ENCODE measurements around the gene RNF169. TPM values are rescaled to one million over a fixed set of nuclear protein-coding genes. Genes with fewer than 3 reads are reported as not detected.
"Not testable (repeated sequence)": the region's sequence is repeated elsewhere in the genome, so short reads cannot be mapped to it uniquely, and the experiment has no call there.

The RNF169 gene
- total RNA-seq, 1 donor from 2014 or later, result 7.1 TPM

DNA sequence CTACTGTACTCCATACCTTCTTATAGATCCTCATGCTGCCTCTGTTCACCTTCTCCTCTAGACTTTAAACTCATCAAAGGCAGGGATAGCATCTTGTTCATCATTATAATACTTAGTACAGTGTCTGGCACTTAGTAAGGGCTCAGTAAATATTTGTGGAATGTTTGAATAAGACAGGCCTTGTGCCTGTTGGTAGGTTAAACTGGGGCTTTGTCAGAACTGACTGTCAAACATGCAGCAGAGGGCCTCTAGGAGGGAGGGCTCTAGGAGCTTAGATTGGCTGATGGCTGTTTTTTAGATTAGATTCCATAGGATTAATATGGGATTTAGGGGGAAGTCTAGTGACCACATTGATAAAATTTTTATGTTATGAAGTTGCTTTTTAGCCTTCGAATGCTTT, 70.8 kb downstream of the RNF169 start:
- H3K36me3 Mint-ChIP-seq (ENCODE audit: unreplicated experiment), result no peaks in the 10 kb centered on the region
- DNase-seq, result no peak
- H3K27me3 Mint-ChIP-seq (ENCODE audit: unreplicated experiment), result peaks cover 5% of the 10 kb centered on the region
- TF ChIP-seq, protein P1, sequence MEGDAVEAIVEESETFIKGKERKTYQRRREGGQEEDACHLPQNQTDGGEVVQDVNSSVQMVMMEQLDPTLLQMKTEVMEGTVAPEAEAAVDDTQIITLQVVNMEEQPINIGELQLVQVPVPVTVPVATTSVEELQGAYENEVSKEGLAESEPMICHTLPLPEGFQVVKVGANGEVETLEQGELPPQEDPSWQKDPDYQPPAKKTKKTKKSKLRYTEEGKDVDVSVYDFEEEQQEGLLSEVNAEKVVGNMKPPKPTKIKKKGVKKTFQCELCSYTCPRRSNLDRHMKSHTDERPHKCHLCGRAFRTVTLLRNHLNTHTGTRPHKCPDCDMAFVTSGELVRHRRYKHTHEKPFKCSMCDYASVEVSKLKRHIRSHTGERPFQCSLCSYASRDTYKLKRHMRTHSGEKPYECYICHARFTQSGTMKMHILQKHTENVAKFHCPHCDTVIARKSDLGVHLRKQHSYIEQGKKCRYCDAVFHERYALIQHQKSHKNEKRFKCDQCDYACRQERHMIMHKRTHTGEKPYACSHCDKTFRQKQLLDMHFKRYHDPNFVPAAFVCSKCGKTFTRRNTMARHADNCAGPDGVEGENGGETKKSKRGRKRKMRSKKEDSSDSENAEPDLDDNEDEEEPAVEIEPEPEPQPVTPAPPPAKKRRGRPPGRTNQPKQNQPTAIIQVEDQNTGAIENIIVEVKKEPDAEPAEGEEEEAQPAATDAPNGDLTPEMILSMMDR (IDR thresholded peaks at IDR 0.05; ENCODE audit: partially characterized antibody, unreplicated experiment), result no peak
- H3K4me3 Mint-ChIP-seq (ENCODE audit: unreplicated experiment), result no peak overlapping the region
- no peaks in the 10 kb centered on the region for H3K4me1 Mint-ChIP-seq (ENCODE audit: low read depth, unreplicated experiment)
- H3K27ac Mint-ChIP-seq (ENCODE audit: unreplicated experiment), result no peak overlapping the region
- H3K9me3 Mint-ChIP-seq (ENCODE audit: unreplicated experiment), result no peaks in the 10 kb centered on the region

DNA sequence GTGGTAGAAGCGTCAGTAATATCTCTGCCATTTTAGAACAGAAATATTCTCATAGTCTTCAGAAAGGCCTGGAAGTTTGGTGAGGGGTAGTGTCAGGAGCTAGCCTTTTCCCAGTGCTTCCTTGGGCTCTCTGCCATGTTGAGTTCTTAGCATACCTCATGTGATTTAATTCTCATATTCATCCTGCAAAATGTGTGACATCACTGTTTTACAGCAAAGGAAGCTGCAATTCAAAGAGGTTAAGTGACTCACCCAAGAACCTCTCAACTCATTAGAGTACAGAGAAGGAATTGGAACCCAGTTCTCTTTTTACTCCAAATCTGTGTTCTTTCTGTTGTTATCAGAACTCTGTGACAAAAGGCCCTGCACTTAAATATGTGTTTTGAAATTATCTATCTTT, 72.1 kb downstream of the RNF169 start:
- H3K9me3 Mint-ChIP-seq (ENCODE audit: unreplicated experiment), result no peaks in the 10 kb centered on the region
- no peak overlapping the region for H3K27ac Mint-ChIP-seq (ENCODE audit: unreplicated experiment)
- H3K4me1 Mint-ChIP-seq (ENCODE audit: low read depth, unreplicated experiment), result no peaks in the 10 kb centered on the region
- no peak overlapping the region for H3K4me3 Mint-ChIP-seq (ENCODE audit: unreplicated experiment)
- no peak for DNase-seq
- TF ChIP-seq, protein P1 (IDR thresholded peaks at IDR 0.05; ENCODE audit: partially characterized antibody, unreplicated experiment), result no peak
- peaks cover 9% of the 10 kb centered on the region for H3K36me3 Mint-ChIP-seq (ENCODE audit: unreplicated experiment)
- H3K27me3 Mint-ChIP-seq (ENCODE audit: unreplicated experiment), result peaks cover 5% of the 10 kb centered on the region

DNA sequence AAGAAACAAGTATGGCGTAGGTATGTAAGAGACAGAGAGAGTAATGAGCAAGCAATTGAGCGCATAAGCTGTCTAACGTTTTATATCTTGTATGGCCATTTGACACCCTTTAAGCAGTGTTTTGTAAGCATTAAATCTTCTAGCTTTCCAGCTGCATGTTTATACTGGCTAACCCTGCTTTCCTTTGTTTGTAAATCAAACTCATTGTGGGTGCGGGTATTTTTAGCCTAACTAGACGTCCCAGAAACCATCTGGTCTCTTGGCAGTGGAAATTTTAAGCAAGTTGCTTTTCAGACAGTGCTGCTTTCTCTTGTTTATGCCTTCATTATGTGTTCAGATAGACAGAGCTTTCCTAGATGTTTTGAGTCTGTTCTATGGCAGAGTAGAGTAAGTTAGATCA, 73.5 kb downstream of the RNF169 start:
- Mint-ChIP-seq H3K27ac (ENCODE audit: unreplicated experiment) (no peak overlapping the region), H3K36me3 (ENCODE audit: unreplicated experiment) (peaks cover 20% of the 10 kb centered on the region), H3K4me3 (ENCODE audit: unreplicated experiment) (no peak overlapping the region), H3K4me1 (ENCODE audit: low read depth, unreplicated experiment) (no peaks in the 10 kb centered on the region), H3K9me3 (ENCODE audit: unreplicated experiment) (peaks cover under 1% of the 10 kb centered on the region), H3K27me3 (ENCODE audit: unreplicated experiment) (peaks cover 5% of the 10 kb centered on the region)
- DNase-seq, result no peak
- TF ChIP-seq, protein P1 (IDR thresholded peaks at IDR 0.05; ENCODE audit: partially characterized antibody, unreplicated experiment), result no peak

- TF ChIP-seq, protein P1 (IDR thresholded peaks at IDR 0.05; ENCODE audit: partially characterized antibody, unreplicated experiment), result no peak
- Mint-ChIP-seq H3K27me3 (ENCODE audit: unreplicated experiment) (peaks cover 3% of the 10 kb centered on the region), H3K36me3 (ENCODE audit: unreplicated experiment) (peaks cover 34% of the 10 kb centered on the region), H3K27ac (ENCODE audit: unreplicated experiment) (no peak overlapping the region), H3K4me3 (ENCODE audit: unreplicated experiment) (no peak overlapping the region), H3K4me1 (ENCODE audit: low read depth, unreplicated experiment) (no peaks in the 10 kb centered on the region), H3K9me3 (ENCODE audit: unreplicated experiment) (peaks cover 4% of the 10 kb centered on the region)
- no peak for DNase-seq
Observed at GRCh38 chr11:74824285-74824982, 75.8 kb downstream of the RNF169 start.

DNA sequence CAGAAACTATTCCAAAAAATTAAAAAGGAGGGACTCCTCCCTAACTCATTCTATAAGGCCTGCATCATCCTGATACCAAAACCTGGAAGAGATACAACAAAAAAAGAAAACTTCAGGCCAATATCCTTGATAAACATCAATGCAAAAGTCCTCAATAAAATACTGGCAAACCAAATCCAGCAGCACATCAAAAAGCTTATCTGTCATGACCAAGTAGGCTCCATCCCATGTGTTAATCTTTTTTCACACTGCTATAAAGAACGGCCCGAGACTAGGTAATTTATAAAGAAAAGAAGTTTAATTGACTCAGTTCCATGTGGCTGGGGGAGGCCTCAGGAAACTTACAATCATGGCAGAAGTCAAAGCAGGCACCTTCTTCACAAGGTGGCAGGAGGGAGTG, 76.9 kb downstream of the RNF169 start:
- not testable (repeated sequence) for H3K4me1 Mint-ChIP-seq (ENCODE audit: low read depth, unreplicated experiment); H3K27me3 Mint-ChIP-seq (ENCODE audit: unreplicated experiment); H3K27ac Mint-ChIP-seq (ENCODE audit: unreplicated experiment); DNase-seq; H3K9me3 Mint-ChIP-seq (ENCODE audit: unreplicated experiment); H3K4me3 Mint-ChIP-seq (ENCODE audit: unreplicated experiment)
- H3K36me3 Mint-ChIP-seq (ENCODE audit: unreplicated experiment), result peaks cover 34% of the 10 kb centered on the region
